ENCODE results near the gene ITPR1. TPM values are rescaled to one million over a fixed set of nuclear protein-coding genes. Genes with fewer than 3 reads are reported as not detected.

Gene ITPR1
- total and polyA plus RNA-seq, 4 donors = 3.7 to 39.4 (median 8.2) TPM

DNA sequence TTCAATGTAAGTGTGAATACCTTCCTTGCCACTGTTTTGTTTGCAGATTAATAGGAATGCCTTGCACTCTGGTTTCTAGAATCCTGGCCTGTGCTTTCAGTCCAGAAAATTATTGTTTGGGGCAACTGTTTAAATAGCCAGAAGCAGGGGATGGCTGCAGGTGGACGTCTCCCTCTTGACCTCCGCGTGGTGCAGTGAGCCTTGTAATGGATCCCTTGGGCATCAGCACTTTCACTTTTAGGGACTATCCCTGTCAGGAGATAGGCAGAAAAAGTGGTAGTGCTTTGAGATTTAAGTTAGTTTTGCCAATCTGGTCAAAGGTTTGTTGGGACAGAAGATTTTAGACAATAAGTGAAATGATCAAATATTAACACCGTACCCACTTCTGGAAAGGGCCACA lies 307.4 kb downstream of the ITPR1 start:
- peaks cover 0 to 3% (median 1%) of the 10 kb centered on the region in 4 donors for H3K36me3 ChIP-seq (ENCODE audit: control insufficient read depth in 4 of 4, insufficient read depth in 3 of 4, low read depth in 1 of 4, low read length in 3 of 4)
- H3K27me3 ChIP-seq (ENCODE audit: control insufficient read depth in 4 of 4, insufficient read depth in 4 of 4, low read length in 3 of 4) = no peaks in the 10 kb centered on the region
- WGBS = 31% methylated on average over 4 of the region's 4 CpGs
- DNase-seq (ENCODE audit: low spot score) = no peak
- peaks cover 2 to 21% (median 9%) of the 10 kb centered on the region in 4 donors for H3K4me1 ChIP-seq (ENCODE audit: control insufficient read depth in 4 of 4, insufficient read depth in 4 of 4, low read length in 3 of 4)
- H3K27ac ChIP-seq (ENCODE audit: low read depth in 1 of 2, low read length in 2 of 2) = peak overlapping the region; percentile 45 to 83
- H3K4me3 ChIP-seq (ENCODE audit: low read depth in 1 of 3, low read length in 3 of 3) = peak overlapping the region in 1 of 3 donors; percentile 7
- H3K9ac ChIP-seq (ENCODE audit: low read depth in 1 of 2, low read length in 2 of 2) = peak overlapping the region in 1 of 2 donors; percentile 57
- TF ChIP-seq, protein P1, sequence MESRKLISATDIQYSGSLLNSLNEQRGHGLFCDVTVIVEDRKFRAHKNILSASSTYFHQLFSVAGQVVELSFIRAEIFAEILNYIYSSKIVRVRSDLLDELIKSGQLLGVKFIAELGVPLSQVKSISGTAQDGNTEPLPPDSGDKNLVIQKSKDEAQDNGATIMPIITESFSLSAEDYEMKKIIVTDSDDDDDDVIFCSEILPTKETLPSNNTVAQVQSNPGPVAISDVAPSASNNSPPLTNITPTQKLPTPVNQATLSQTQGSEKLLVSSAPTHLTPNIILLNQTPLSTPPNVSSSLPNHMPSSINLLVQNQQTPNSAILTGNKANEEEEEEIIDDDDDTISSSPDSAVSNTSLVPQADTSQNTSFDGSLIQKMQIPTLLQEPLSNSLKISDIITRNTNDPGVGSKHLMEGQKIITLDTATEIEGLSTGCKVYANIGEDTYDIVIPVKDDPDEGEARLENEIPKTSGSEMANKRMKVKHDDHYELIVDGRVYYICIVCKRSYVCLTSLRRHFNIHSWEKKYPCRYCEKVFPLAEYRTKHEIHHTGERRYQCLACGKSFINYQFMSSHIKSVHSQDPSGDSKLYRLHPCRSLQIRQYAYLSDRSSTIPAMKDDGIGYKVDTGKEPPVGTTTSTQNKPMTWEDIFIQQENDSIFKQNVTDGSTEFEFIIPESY (IDR thresholded peaks at IDR 0.05) = no peak
- no peak for TF ChIP-seq EGR1 (IDR thresholded peaks at IDR 0.05; ENCODE audit: low read depth in 2 of 2)
- TF ChIP-seq TAF1 (conservative IDR thresholded peaks at IDR 0.05) = no peak
- peak; percentile 14 to 17 for TF ChIP-seq HNF4A (conservative IDR thresholded peaks at IDR 0.05)
- TF ChIP-seq JUND (IDR thresholded peaks at IDR 0.05) = no peak
- no peak for TF ChIP-seq GABPA (IDR thresholded peaks at IDR 0.05 in 1 of 2, conservative IDR thresholded peaks at IDR 0.05 in 1 of 2)
- TF ChIP-seq RAD21 (IDR thresholded peaks at IDR 0.05) = peak; percentile 71 to 86
- TF ChIP-seq, protein P2, sequence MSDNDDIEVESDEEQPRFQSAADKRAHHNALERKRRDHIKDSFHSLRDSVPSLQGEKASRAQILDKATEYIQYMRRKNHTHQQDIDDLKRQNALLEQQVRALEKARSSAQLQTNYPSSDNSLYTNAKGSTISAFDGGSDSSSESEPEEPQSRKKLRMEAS (IDR thresholded peaks at IDR 0.05) = peak; percentile 20
- no peak for TF ChIP-seq HNF4G (IDR thresholded peaks at IDR 0.05)
- peak; percentile 19 to 38 for TF ChIP-seq RXRA (IDR thresholded peaks at IDR 0.05)
- TF ChIP-seq, protein P3, sequence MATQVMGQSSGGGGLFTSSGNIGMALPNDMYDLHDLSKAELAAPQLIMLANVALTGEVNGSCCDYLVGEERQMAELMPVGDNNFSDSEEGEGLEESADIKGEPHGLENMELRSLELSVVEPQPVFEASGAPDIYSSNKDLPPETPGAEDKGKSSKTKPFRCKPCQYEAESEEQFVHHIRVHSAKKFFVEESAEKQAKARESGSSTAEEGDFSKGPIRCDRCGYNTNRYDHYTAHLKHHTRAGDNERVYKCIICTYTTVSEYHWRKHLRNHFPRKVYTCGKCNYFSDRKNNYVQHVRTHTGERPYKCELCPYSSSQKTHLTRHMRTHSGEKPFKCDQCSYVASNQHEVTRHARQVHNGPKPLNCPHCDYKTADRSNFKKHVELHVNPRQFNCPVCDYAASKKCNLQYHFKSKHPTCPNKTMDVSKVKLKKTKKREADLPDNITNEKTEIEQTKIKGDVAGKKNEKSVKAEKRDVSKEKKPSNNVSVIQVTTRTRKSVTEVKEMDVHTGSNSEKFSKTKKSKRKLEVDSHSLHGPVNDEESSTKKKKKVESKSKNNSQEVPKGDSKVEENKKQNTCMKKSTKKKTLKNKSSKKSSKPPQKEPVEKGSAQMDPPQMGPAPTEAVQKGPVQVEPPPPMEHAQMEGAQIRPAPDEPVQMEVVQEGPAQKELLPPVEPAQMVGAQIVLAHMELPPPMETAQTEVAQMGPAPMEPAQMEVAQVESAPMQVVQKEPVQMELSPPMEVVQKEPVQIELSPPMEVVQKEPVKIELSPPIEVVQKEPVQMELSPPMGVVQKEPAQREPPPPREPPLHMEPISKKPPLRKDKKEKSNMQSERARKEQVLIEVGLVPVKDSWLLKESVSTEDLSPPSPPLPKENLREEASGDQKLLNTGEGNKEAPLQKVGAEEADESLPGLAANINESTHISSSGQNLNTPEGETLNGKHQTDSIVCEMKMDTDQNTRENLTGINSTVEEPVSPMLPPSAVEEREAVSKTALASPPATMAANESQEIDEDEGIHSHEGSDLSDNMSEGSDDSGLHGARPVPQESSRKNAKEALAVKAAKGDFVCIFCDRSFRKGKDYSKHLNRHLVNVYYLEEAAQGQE (IDR thresholded peaks at IDR 0.05) = no peak
- no peak for TF ChIP-seq FOXA2 (IDR thresholded peaks at IDR 0.05)
- peak; percentile 42 for TF ChIP-seq SP1 (IDR thresholded peaks at IDR 0.05)
- no peak for TF ChIP-seq NR2F2 (IDR thresholded peaks at IDR 0.05)
- TF ChIP-seq, protein P4, sequence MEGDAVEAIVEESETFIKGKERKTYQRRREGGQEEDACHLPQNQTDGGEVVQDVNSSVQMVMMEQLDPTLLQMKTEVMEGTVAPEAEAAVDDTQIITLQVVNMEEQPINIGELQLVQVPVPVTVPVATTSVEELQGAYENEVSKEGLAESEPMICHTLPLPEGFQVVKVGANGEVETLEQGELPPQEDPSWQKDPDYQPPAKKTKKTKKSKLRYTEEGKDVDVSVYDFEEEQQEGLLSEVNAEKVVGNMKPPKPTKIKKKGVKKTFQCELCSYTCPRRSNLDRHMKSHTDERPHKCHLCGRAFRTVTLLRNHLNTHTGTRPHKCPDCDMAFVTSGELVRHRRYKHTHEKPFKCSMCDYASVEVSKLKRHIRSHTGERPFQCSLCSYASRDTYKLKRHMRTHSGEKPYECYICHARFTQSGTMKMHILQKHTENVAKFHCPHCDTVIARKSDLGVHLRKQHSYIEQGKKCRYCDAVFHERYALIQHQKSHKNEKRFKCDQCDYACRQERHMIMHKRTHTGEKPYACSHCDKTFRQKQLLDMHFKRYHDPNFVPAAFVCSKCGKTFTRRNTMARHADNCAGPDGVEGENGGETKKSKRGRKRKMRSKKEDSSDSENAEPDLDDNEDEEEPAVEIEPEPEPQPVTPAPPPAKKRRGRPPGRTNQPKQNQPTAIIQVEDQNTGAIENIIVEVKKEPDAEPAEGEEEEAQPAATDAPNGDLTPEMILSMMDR (IDR thresholded peaks at IDR 0.05; ENCODE audit: low read depth, low read length, missing input control) = peak; percentile 30
- peak; percentile 80 for TF ChIP-seq YY1 (IDR thresholded peaks at IDR 0.05)
- TF ChIP-seq, protein P5, sequence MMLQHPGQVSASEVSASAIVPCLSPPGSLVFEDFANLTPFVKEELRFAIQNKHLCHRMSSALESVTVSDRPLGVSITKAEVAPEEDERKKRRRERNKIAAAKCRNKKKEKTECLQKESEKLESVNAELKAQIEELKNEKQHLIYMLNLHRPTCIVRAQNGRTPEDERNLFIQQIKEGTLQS (IDR thresholded peaks at IDR 0.05) = no peak
- no peak for TF ChIP-seq FOXA1 (IDR thresholded peaks at IDR 0.05)
- no peaks in the 10 kb centered on the region for H3K9me3 ChIP-seq (ENCODE audit: control insufficient read depth in 4 of 4, low read length in 3 of 4)
